Activated CD4-positive, alpha-beta T cell treated with anti-CD3 and anti-CD28 coated beads, Interleukin-2, amount 10 ng/mL, durations not matched to agents 7 days and 5 days (primary cell): ENCODE results near the gene ZAP70. TPM values are rescaled to one million over a fixed set of nuclear protein-coding genes. Genes with fewer than 3 reads are reported as not detected.
"Not testable (repeated sequence)": the region's sequence is repeated elsewhere in the genome, so short reads cannot be mapped to it uniquely, and the experiment has no call there.

Source experiments
- CTCF ChIA-PET: fragments of 350-600 bp; sonication (Branson Sonifier 250); formaldehyde crosslinking; loops from one replicate; lab custom pipeline; 2021; ENCODE audit warnings: antibody characterized with exemption; lab: Charles Lee
- POLR2A ChIA-PET: fragments of 350-600 bp; sonication (Branson Sonifier 250); formaldehyde crosslinking; loops from one replicate; lab custom pipeline; 2021; ENCODE audit warnings: antibody characterized with exemption; lab: Charles Lee
- DNase-seq: peaks from one replicate; pipeline ENCODE4 v3.0.0-alpha.2; 2020
- H3K27ac Mint-ChIP-seq: one replicate; pipeline ENCODE4 v1.8.0; 2021; ENCODE audit warnings: mild to moderate bottlenecking, moderate library complexity, mixed read lengths
- H3K27me3 Mint-ChIP-seq: one replicate; pipeline ENCODE4 v1.8.0; 2021; ENCODE audit warnings: mixed read lengths
- H3K36me3 Mint-ChIP-seq: one replicate; pipeline ENCODE4 v1.8.0; 2021; ENCODE audit warnings: low read depth, mixed read lengths
- H3K4me1 Mint-ChIP-seq: one replicate; pipeline ENCODE4 v1.8.0; 2021; ENCODE audit warnings: mixed read lengths
- H3K4me3 Mint-ChIP-seq: one replicate; pipeline ENCODE4 v1.8.0; 2021; ENCODE audit warnings: mild to moderate bottlenecking, moderate library complexity, mixed read lengths
- H3K9me3 Mint-ChIP-seq: one replicate; pipeline ENCODE4 v1.8.0; 2021; ENCODE audit warnings: mixed read lengths
- total RNA-seq, 2 experiments: library from RNA; stranded (reverse); gene quantifications; one replicate each; pipeline ENCODE4 v1.2.3, GENCODE V29; 2021

ZAP70 gene
- total RNA-seq, 2 experiments from 2014 or later, result 302 to 337 TPM

DNA sequence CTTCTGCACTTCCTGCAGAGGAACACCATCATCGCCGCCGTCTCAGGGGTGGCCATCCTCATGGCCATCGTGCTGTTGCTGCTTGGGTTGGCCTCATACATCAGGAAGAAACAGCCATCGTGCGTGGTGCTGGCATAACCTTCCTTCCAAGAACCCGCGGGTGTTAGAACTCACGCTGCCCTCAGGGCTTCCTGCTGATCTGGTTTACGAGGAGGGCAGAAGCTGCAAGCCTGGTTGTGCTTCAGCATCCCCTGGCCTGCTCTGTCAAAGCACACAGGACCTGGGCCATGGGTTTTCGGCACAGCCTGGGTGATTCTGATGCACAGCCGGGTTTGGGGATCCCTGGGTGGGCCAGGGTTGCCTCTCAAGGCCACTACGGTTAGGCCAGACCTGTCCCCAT, 12.2 kb upstream of the ZAP70 start:
- Mint-ChIP-seq H3K27me3 (peaks cover 8% of the 10 kb centered on the region), H3K4me3 (no peak overlapping the region), H3K36me3 (no peaks in the 10 kb centered on the region), H3K9me3 (no peaks in the 10 kb centered on the region), H3K4me1 (peaks cover 13% of the 10 kb centered on the region), H3K27ac (no peak overlapping the region)
- ChIA-PET CTCF (interaction anchor here (0.9 to 7.0 kb wide), 3 partner anchors 11 to 111 kb away, joined by 3 to 101 read pairs (median 89); partner anchors contain the start of genes ANKRD36B and ZAP70), POLR2A (no interaction called here)
- no peak for DNase-seq

DNA sequence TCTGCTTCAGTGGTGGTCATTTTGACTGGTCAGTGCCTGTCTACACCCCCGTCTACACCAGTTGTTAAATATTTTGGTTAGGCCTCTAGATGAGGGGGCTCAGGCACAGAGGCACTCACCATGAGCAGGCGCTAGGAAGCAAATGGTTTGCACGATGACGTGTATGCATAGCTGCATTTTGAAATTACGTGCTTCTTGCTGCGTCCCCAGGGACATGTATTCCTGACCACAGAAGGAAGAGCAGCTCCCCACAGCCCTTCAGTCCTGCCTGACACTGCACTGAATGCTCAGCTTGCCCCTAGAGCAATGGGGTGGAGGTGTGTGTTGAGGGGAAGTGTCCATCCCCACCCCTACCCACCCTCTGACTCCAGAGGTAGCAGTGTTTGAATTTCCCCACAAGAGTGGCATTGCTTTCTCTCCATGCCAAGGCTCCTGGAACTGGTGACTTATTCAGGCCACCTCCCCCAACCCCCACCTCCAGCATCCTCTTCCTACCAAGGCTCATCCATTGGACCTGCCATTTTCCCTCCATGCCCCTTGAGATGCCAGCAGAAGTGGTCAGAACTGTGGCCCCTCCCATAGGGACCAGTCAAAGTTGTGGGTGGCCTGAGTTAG, 11.4 kb upstream of the ZAP70 start:
- Mint-ChIP-seq H3K9me3 (no peaks in the 10 kb centered on the region), H3K27me3 (peaks cover 8% of the 10 kb centered on the region), H3K36me3 (no peaks in the 10 kb centered on the region), H3K4me3 (no peak overlapping the region), H3K4me1 (peaks cover 8% of the 10 kb centered on the region), H3K27ac (no peak overlapping the region)
- CTCF ChIA-PET, result interaction anchor here (7.0 kb wide), 1 partner anchor 111 kb away, joined by 89 read pairs; the partner anchor contains the start of gene ANKRD36B
- POLR2A ChIA-PET, result no interaction called here
- no peak for DNase-seq

DNA sequence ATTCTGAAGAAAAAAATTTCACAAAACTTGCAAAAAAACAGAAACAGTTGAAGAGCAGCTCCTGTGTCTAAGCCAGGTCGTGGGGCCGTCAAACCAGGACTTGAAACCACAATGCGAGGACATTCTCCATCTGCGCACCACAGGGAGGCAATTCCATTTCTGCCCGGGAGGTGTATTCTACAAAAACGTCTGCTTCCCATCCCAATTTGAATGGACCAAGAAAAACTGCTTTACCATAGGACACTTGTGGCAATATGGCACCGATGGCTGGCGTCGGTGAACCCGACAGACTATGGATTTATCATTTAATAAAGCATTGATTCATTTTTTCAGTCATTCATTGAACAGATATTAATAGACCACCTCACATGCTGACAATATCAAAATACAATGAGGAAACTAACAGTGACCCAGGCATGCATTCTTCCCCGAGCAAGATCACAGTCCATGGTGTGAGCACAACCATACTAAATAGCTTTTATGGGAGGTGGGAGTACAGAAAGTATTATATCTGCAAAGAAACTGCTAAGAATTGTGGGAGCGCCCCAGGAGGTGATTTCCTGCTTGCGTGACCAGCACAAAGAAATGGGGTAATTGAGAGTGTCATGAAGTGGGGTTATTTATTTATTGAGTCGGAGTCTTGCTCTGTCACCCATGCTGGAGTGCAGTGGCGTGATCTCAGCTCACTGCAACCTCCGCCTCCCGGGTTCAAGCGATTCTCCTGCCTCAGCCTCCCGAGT, 10.5 kb upstream of the ZAP70 start:
- DNase-seq, result no peak
- Mint-ChIP-seq H3K27me3 (peaks cover 8% of the 10 kb centered on the region), H3K27ac (no peak overlapping the region), H3K36me3 (no peaks in the 10 kb centered on the region), H3K4me3 (no peak overlapping the region), H3K9me3 (no peaks in the 10 kb centered on the region), H3K4me1 (peaks cover 4% of the 10 kb centered on the region)
- POLR2A ChIA-PET, result no interaction called here
- CTCF ChIA-PET, result no interaction called here

DNA sequence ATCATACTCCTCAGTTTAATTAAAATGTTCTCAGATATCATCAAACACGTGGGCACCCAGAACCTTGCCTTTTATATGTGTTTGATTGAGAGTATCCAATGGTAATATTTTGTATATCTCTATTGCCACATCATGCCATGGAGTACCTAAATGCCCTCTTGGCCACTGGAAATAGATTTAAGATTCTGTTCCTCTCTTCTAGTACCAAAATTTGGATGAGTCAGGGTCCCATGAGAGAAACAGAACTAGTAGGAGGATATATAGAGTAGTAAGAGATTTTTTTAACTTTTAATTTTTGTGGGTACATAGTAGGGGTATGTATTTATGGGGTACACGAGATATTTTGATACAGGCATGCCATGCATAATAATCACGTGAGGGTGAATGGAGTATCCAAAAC, 9.6 kb upstream of the ZAP70 start:
- Mint-ChIP-seq H3K4me3 (no peak overlapping the region), H3K4me1 (peaks cover 4% of the 10 kb centered on the region), H3K27me3 (peaks cover 4% of the 10 kb centered on the region), H3K27ac (no peak overlapping the region), H3K9me3 (no peaks in the 10 kb centered on the region), H3K36me3 (no peaks in the 10 kb centered on the region)
- no peak for DNase-seq
- POLR2A ChIA-PET, result no interaction called here
- CTCF ChIA-PET, result no interaction called here

DNA sequence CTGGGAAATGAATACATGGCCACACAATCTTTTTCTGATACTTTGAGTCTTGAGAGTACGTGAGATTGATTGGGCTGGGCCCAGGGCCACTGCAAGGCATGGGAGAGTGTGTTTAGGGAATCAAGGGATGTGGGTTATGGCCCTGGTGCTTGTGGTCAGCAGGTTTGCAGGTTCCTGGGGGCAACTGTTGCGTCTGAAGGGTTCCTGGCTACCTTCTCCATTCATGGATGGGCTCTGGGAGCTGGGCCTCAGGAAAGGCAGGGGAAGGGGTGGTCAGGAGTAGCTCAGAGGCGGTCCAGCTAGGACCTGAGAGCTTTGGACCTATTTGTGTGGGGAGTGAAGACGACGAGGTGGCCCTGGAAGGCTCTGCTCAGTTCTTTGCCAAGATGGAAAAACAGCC, 8.4 kb upstream of the ZAP70 start:
- DNase-seq, result no peak
- Mint-ChIP-seq H3K4me1 (peaks cover 7% of the 10 kb centered on the region), H3K9me3 (no peaks in the 10 kb centered on the region), H3K4me3 (no peak overlapping the region), H3K27me3 (peaks cover 4% of the 10 kb centered on the region), H3K36me3 (peaks cover under 1% of the 10 kb centered on the region), H3K27ac (no peak overlapping the region)
- CTCF ChIA-PET, result interaction anchor here (0.8 kb wide), 1 partner anchor 8 kb away, joined by 3 read pairs; no protein-coding TSS in a partner anchor
- POLR2A ChIA-PET, result no interaction called here

DNA sequence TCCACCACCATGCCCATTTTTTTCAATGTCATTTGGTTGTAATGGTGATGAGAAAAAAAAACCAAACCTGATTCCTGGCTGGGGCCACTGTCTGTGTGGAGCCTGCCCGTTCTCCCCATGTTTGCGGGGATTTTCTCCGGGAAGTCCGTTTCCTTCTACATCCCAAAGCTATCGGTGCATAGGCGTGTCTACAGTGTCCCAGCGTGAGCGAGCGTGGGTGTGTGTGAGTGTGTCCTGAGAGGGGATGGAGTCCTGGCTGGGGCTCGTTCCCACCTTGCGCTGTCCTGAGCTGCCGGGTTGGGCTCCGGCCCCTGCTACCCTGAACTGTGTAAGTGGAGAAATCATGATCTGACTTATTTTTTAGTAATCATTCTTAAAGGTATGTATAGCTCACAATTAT, 7.3 kb upstream of the ZAP70 start:
- Mint-ChIP-seq H3K27ac (no peak overlapping the region), H3K4me1 (peaks cover 13% of the 10 kb centered on the region), H3K27me3 (peaks cover 2% of the 10 kb centered on the region), H3K36me3 (peaks cover 2% of the 10 kb centered on the region), H3K4me3 (no peak overlapping the region), H3K9me3 (no peaks in the 10 kb centered on the region)
- CTCF ChIA-PET, result interaction anchor here (1.9 to 12.5 kb wide), 3 partner anchors 8 to 679 kb away, joined by 6 to 101 read pairs (median 7); no protein-coding TSS in a partner anchor
- DNase-seq, result no peak
- POLR2A ChIA-PET, result no interaction called here

DNA sequence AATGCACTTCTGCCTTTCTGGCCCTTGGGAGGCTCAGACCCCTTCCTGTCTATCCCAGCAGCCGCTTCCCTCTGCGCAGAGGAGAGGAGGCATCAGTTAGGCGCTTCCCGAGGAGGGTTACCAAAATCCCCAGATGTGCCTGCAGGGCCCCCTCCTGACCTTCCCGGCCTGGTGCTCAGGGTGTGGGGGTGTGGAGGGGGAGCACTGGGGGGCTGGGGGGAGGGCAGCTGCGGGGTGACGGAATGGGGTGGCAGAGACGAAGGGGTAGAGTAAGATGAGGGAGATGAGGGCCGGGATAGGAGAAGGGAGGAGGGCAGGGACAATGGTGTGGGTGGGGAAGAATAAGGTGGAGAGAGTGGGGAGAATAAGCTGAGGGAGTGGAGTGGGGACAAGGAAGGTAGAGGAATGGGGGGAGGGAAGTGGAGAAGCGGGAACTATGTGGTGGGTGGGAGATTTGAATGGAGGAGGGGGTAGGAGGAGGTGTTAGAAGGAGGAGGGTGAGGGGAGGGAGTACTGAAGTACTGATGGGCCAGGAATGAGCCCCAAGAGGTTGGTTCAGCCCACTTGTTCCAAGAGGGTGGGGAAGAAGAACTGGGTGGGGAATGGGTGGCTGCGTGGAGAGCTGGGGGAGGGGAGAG, 6.5 kb upstream of the ZAP70 start:
- Mint-ChIP-seq H3K4me1 (peaks cover 20% of the 10 kb centered on the region), H3K4me3 (no peak overlapping the region), H3K27ac (no peak overlapping the region), H3K36me3 (peaks cover 2% of the 10 kb centered on the region), H3K27me3 (peaks cover 2% of the 10 kb centered on the region), H3K9me3 (no peaks in the 10 kb centered on the region)
- no peak for DNase-seq
- ChIA-PET POLR2A (no interaction called here), CTCF (interaction anchor here (1.0 to 12.5 kb wide), 6 partner anchors 9 to 678 kb away, joined by 3 to 101 read pairs (median 6); partner anchors contain the start of gene COX5B)

DNA sequence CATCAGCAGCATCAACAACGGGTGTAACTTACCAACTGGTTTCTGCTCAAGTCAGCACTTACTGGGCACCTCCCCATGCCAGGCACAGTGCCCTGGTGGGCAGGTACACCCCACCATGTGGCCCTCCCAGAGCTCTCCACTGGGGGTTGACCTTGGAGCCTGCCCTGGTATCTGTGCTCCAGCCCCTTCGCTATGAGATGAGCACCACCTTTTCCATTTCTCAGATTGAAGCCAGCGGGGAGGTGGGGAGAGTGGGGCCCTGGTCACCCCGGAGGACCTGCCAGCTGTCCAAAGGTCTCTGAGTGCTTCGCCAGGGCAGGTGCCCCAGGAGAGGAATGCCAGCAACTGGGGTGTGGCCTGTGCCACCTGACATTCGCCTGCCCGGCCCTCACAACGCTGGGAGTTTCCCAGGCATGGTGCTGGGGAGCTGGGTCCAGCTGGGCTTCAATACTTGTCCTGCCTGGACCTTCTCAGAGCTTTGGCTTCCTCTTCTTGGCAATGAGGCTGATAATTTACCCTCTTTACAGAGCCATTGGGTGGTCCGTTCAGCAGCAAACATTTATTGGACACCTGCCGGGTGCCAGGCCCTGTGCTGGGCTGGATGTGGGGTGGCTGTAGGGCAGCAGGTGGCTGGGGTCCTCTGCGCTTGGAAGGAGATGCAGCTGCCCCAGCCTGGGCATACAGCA, 5.9 kb upstream of the ZAP70 start:
- H3K36me3 Mint-ChIP-seq, result peaks cover 2% of the 10 kb centered on the region
- H3K27me3 Mint-ChIP-seq, result peaks cover 2% of the 10 kb centered on the region
- no peak overlapping the region for H3K4me3 Mint-ChIP-seq
- POLR2A ChIA-PET, result no interaction called here
- H3K27ac Mint-ChIP-seq, result no peak overlapping the region
- CTCF ChIA-PET, result interaction anchor here (0.6 to 12.5 kb wide), 10 partner anchors 9 to 678 kb away, joined by 3 to 101 read pairs (median 5); partner anchors contain the start of gene COX5B
- peaks cover 27% of the 10 kb centered on the region for H3K4me1 Mint-ChIP-seq
- H3K9me3 Mint-ChIP-seq, result no peaks in the 10 kb centered on the region
- DNase-seq, result no peak

DNA sequence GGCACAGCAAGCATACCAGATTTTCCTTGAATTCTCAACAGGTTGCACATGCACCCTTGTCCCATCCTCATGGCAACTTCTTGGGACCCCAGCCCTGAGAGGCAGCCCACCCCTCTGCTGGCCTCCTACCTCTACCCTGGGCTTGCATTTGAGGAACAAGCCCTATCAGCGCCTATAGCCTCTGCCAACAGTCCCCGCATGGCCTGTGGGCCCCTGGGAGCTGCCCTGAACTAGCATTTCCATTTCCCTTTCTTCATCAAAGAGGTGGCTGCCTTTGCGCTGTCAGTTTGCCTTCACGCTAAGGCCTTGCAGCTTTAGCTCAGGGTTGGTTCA, 5.4 kb upstream of the ZAP70 start:
- no peak for DNase-seq
- H3K27ac Mint-ChIP-seq, result no peak overlapping the region
- POLR2A ChIA-PET, result no interaction called here
- H3K36me3 Mint-ChIP-seq, result peaks cover 2% of the 10 kb centered on the region
- no peaks in the 10 kb centered on the region for H3K9me3 Mint-ChIP-seq
- no peak overlapping the region for H3K4me3 Mint-ChIP-seq
- CTCF ChIA-PET, result interaction anchor here (1.0 to 12.5 kb wide), 7 partner anchors 9 to 117 kb away, joined by 3 to 101 read pairs (median 5); partner anchors contain the start of gene COX5B
- peaks cover 1% of the 10 kb centered on the region for H3K27me3 Mint-ChIP-seq
- H3K4me1 Mint-ChIP-seq, result peaks cover 31% of the 10 kb centered on the region

DNA sequence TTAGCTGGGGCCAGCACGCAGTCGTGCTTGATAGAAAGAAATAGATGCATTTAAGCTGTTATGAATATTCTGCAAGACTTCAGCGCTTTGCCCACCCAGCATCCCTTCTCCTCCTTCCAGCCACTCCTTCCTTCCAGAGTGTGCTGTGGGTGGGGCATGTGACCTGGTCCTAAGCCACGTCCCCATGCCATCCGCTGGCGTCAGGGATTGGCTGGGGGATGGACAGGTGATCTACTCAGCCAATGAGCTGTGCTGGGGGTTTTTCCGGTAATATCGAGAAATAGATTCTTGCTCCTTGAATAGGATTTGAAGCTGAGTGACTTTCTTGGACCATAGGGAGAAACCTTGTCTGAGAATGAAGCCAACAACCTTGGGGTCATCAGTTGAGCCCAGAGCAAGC, 4.8 kb upstream of the ZAP70 start:
- peaks cover 4% of the 10 kb centered on the region for H3K36me3 Mint-ChIP-seq
- no peak for DNase-seq
- H3K4me1 Mint-ChIP-seq, result peaks cover 36% of the 10 kb centered on the region
- no peaks in the 10 kb centered on the region for H3K9me3 Mint-ChIP-seq
- POLR2A ChIA-PET, result no interaction called here
- CTCF ChIA-PET, result interaction anchor here (0.7 to 12.5 kb wide), 10 partner anchors 8 to 118 kb away, joined by 3 to 101 read pairs (median 4); no protein-coding TSS in a partner anchor
- no peaks in the 10 kb centered on the region for H3K27me3 Mint-ChIP-seq
- no peak overlapping the region for H3K4me3 Mint-ChIP-seq
- no peak overlapping the region for H3K27ac Mint-ChIP-seq

DNA sequence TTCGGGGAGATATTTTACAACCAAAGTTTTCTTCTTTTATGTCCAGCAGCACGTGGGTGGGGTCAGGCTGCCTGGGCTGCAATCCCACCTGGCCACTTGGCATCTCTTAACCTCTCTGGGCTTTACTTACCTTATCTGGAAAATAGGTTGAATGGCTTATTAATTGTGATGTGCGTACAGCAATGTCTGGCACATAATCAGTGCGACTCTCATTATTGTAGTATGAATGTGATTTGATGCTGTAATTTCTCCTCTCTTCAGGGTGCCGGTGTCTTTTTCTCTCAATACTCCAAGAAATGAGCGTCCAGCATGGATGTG, 2.0 kb upstream of the ZAP70 start:
- peaks cover 30% of the 10 kb centered on the region for H3K36me3 Mint-ChIP-seq
- H3K9me3 Mint-ChIP-seq, result no peaks in the 10 kb centered on the region
- ChIA-PET CTCF (interaction anchor here (1.9 to 12.5 kb wide), 3 partner anchors 13 to 30 kb away, joined by 5 to 101 read pairs (median 5); no protein-coding TSS in a partner anchor), POLR2A (no interaction called here)
- H3K4me3 Mint-ChIP-seq, result peak overlapping the region; percentile 6
- H3K4me1 Mint-ChIP-seq, result peaks cover 54% of the 10 kb centered on the region
- DNase-seq, result no peak
- no peak overlapping the region for H3K27ac Mint-ChIP-seq
- no peaks in the 10 kb centered on the region for H3K27me3 Mint-ChIP-seq

DNA sequence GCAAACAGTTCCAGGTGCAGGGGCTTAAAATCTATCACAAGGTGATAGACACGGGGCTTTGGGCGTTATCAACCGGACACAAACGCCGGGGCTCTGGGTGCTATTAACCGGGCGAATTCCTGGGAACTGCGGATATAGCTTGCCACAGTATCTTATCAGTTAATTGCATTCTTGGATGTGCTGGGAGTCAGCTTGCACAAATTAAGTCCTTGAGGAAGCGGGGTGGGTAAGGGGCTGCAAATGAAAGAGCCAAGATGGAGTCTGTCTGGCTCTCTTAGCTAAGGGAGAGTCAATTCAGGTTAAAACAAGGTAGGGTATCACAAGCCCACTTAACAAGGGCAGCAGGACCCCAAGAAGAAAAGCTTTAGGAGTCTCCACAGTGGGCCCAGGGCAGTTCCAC, 1.2 kb upstream of the ZAP70 start:
- H3K27me3 Mint-ChIP-seq, H3K9me3 Mint-ChIP-seq, DNase-seq: not testable (repeated sequence)
- Mint-ChIP-seq H3K27ac (peak overlapping the region; percentile 99), H3K36me3 (peaks cover 36% of the 10 kb centered on the region), H3K4me1 (peaks cover 62% of the 10 kb centered on the region), H3K4me3 (peak overlapping the region; percentile 95)
- ChIA-PET POLR2A (interaction anchor here (1.4 kb wide), 1 partner anchor 30 kb away, joined by 5 read pairs; no protein-coding TSS in a partner anchor), CTCF (interaction anchor here (0.6 to 12.5 kb wide), 6 partner anchors 14 to 939 kb away, joined by 3 to 101 read pairs (median 5); no protein-coding TSS in a partner anchor)
